HepG2 (cell line): ENCODE measurements around the gene HOXA5. TPM values are rescaled to one million over a fixed set of nuclear protein-coding genes. Genes with fewer than 3 reads are reported as not detected.

ENCODE experiments used
- ATAC-seq: fragments of 200-7000 bp; cut with Tn5 transposase; 3 replicates; pipeline ENCODE4 v1.9.1; 2020; ENCODE audit warnings: mild to moderate bottlenecking, moderate library complexity
- BruUV-seq: library from RNA; stranded (reverse); fragments of 400-500 nt; replicated peaks from 2 replicates; lab custom pipeline; 2021; lab: Mats Ljungman, UMichigan
- CTCF ChIA-PET: fragments of 300-600 bp; formaldehyde crosslinking; extraction: SDS; loops from one replicate; lab custom pipeline; 2021; ENCODE audit warnings: low total read pairs, inconsistent platforms, low intra/inter-chr PET ratio; lab: Yijun Ruan, JAX
- POLR2A ChIA-PET: fragments of 350-600 bp; sonication (Branson Sonifier 250); formaldehyde crosslinking; loops from one replicate; lab custom pipeline; 2020; ENCODE audit warnings: antibody characterized with exemption, inconsistent platforms; lab: Yijun Ruan, JAX
- DNase-seq: peaks from one replicate; pipeline ENCODE4 v3.0.0-alpha.2; 2015; ENCODE audit warnings: low spot score
- FAIRE-seq: peaks from 3 replicates; lab custom pipeline; 2011; peaks lifted over from hg19 to GRCh38; lab: Jason Lieb, UNC
- H2AFZ ChIP-seq: one replicate; pipeline ENCODE4 v1.6.1; 2011; ENCODE audit warnings: low read length, inconsistent platforms
- H3K27ac ChIP-seq: fragments of 300-600 bp; 3 replicates; pipeline ENCODE4 v1.8.0; 2011; ENCODE audit warnings: mixed run types, mild to moderate bottlenecking, mixed read lengths, low read length, inconsistent platforms; ENCODE audit not compliant: insufficient read depth; ENCODE audit errors: extremely low read length
- H3K27me3 ChIP-seq, 2 experiments: fragments of 200-600 bp in 1 of 2; 2 replicates in 1 of 2; 3 replicates in 1 of 2; pipeline versions ENCODE4 v1.6.0 to v1.8.0; 2011; ENCODE audit warnings: low read length in 2 of 2, mild to moderate bottlenecking in 2 of 2, moderate library complexity in 2 of 2, inconsistent platforms in 1 of 2; ENCODE audit not compliant: insufficient read depth in 2 of 2, control insufficient read depth in 1 of 2
- H3K36me3 ChIP-seq, 2 experiments: fragments of 200-600 bp in 1 of 2; replicated peaks in 1 of 2; 2 replicates in 1 of 2; 3 replicates in 1 of 2; pipeline versions ENCODE4 v1.5.1 to v1.8.0; 2011; ENCODE audit warnings: low read length in 2 of 2, inconsistent platforms in 1 of 2; ENCODE audit not compliant: insufficient read depth in 2 of 2, control insufficient read depth in 1 of 2
- H3K4me1 ChIP-seq: 2 replicates; pipeline ENCODE4 v1.5.1; 2012; ENCODE audit warnings: low read length, inconsistent platforms; ENCODE audit not compliant: insufficient read depth
- H3K4me2 ChIP-seq: 2 replicates; pipeline ENCODE4 v1.6.0; 2011; ENCODE audit warnings: low read depth, low read length, inconsistent platforms
- H3K4me3 ChIP-seq, 3 experiments: fragments of 200-600 bp in 1 of 3; sonication (generic), shearing (Covaris generic) in 1 of 3; replicated peaks in 1 of 3; 2 replicates each; pipeline ENCODE4 v1.5.1; 2011 to 2016; ENCODE audit warnings: low read length in 3 of 3, inconsistent platforms in 2 of 3, low read depth in 2 of 3, mild to moderate bottlenecking in 2 of 3, control low read depth in 1 of 3, mixed read lengths in 1 of 3; ENCODE audit not compliant: insufficient read depth in 1 of 3
- H3K79me2 ChIP-seq: one replicate; pipeline ENCODE4 v1.6.1; 2011; ENCODE audit warnings: low read length, inconsistent platforms; ENCODE audit not compliant: insufficient read depth
- H3K9ac ChIP-seq: 2 replicates; pipeline ENCODE4 v1.6.0; 2011; ENCODE audit warnings: mild to moderate bottlenecking, low read depth, low read length, inconsistent platforms; ENCODE audit not compliant: insufficient read depth
- H3K9me3 ChIP-seq: 2 replicates; pipeline ENCODE4 v1.5.1; 2012; ENCODE audit warnings: mild to moderate bottlenecking, low read length
- H4K20me1 ChIP-seq: 2 replicates; pipeline ENCODE4 v1.6.0; 2011; ENCODE audit warnings: inconsistent platforms, mild to moderate bottlenecking, low read length, moderate library complexity; ENCODE audit not compliant: insufficient read depth
- ETV5 ChIP-seq: IDR thresholded peaks from 2 replicates; pipeline ENCODE4 v1.6.1; 2018; ENCODE audit warnings: missing biosample characterization, missing genetic modification reagents, inconsistent platforms, borderline replicate concordance
- HNF4A ChIP-seq: sonication (generic); formaldehyde crosslinking; IDR thresholded peaks from 2 replicates; pipeline ENCODE4 v1.4.0; 2020; ENCODE audit warnings: missing genetic modification reagents
- KAT8 ChIP-seq: IDR thresholded peaks from 2 replicates; pipeline ENCODE4 v1.6.1; 2016; ENCODE audit warnings: missing genetic modification reagents, missing compliant biosample characterization
- SNAPC2 ChIP-seq: sonication (generic); formaldehyde crosslinking; IDR thresholded peaks from 2 replicates; pipeline ENCODE4 v1.8.1; 2022; ENCODE audit warnings: mild to moderate bottlenecking, missing genetic modification reagents
- TCF12 ChIP-seq, 2 experiments: fragments of 450-650 bp in 1 of 2; sonication (generic) in 1 of 2; formaldehyde crosslinking in 1 of 2; IDR thresholded peaks; 2 replicates each; pipeline versions ENCODE4 v1.6.1 to v1.8.0; 2017 to 2022; ENCODE audit warnings: antibody characterized with exemption in 1 of 2, mild to moderate bottlenecking in 1 of 2, missing genetic modification reagents in 1 of 2, moderate library complexity in 1 of 2
- ZNF607 ChIP-seq: sonication (generic); formaldehyde crosslinking; IDR thresholded peaks from 2 replicates; pipeline ENCODE4 v1.5.1; 2020; ENCODE audit warnings: missing genetic modification reagents, mild to moderate bottlenecking, borderline replicate concordance
- WGBS: methylation state at CpG from one replicate; pipeline ENCODE4 v1.1.6; 2017; ENCODE audit warnings: low lambda C conversion rate; 5-methylcytosine and 5-hydroxymethylcytosine counted together
- in situ Hi-C: cut with HindIII; loops from 2 replicates; pipeline ENCODE4 v1.10.0; 2017; ENCODE audit warnings: low pct_unique_long_range_greater_than_20kb; ENCODE audit not compliant: extremely low pct_ligation_motif_present
- intact Hi-C: fragments of 100-400 bp; cut with micrococcal nuclease; formaldehyde crosslinking; loops from one replicate; pipeline ENCODE4 v1.10.0; 2022; ENCODE audit not compliant: unreplicated experiment
- polyA plus RNA-seq, 8 experiments: library from polyadenylated mRNA; depleted of rRNA in 3 of 8; stranded (reverse) in 7 of 8; unstranded in 1 of 8; fragments of >200 nt; fragmentation: Illumina TruSeq in 4 of 8; extraction: Trizol in 4 of 8; gene quantifications; 2 replicates each; pipeline versions ENCODE4 v1.2.1 to v1.2.3, GENCODE V29; 2011 to 2016; ENCODE audit warnings: low read depth in 4 of 8, missing spikeins in 1 of 8, mixed read lengths in 1 of 8; ENCODE audit not compliant: insufficient read depth in 1 of 8
- total RNA-seq, 5 experiments: library from RNA; depleted of rRNA; stranded (reverse); fragments of >200 nt; fragmentation: Illumina TruSeq; extraction: Trizol; gene quantifications; 2 replicates each; pipeline ENCODE4 v1.2.3, GENCODE V29; 2016; ENCODE audit warnings: low read depth in 1 of 5
- TF ChIP-seq, protein P1 (sequence below): sonication (generic); formaldehyde crosslinking; IDR thresholded peaks from 2 replicates; pipeline ENCODE4 v1.4.0; 2020; ENCODE audit warnings: missing genetic modification reagents
- TF ChIP-seq, protein P2 (sequence below): sonication (generic); formaldehyde crosslinking; conservative IDR thresholded peaks from 2 replicates; pipeline ENCODE4 v1.4.0; 2020; ENCODE audit warnings: mild to moderate bottlenecking, missing genetic modification reagents, moderate library complexity
- TF ChIP-seq, protein P3 (sequence below): sonication (generic); formaldehyde crosslinking; IDR thresholded peaks from 2 replicates; pipeline ENCODE4 v1.5.1; 2020; ENCODE audit warnings: missing genetic modification reagents, mild to moderate bottlenecking, borderline replicate concordance

HOXA5 gene
- total and polyA plus RNA-seq, 2 of the 13 experiments (the other 11 are each of a cell fraction or from before 2014, with no cell fraction given) = 3.2 to 3.6 TPM

DNA sequence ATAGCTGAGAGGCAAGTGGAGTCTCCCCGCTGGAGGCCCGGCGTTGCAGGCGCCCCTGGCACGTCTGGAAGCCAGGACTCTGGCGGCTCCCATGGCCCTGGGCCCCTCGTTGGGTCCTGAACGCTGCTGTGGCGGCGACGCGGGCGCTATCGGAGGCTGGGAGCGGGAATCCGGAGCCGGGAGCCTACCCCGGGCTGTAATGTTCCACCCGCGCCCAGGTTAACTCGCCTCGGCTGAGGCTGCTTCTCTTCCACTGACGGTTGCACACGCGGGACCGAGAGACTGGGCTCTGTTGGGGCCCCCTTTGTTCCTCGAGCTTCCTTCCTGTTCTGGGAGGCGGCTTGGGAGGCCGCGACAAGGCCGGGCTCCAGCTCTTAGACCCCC lies 1.3 kb upstream of the HOXA5 start:
- intact Hi-C loops (loop anchor here (5.0 kb wide), 1 partner anchor 767 kb away; no protein-coding TSS in a partner anchor), in situ Hi-C loops (no loop called here)
- no TSS peak for BruUV-seq
- Histone ChIP-seq H2AFZ (no peak overlapping the region), H3K4me1 (peaks cover 27% of the 10 kb centered on the region), H3K9ac (no peak overlapping the region), H3K9me3 (no peaks in the 10 kb centered on the region), H3K27ac (no peak overlapping the region), H3K4me3 (no peak overlapping the region), H3K4me2 (no peak overlapping the region), H3K36me3 (no peaks in the 10 kb centered on the region; a peak in 2 of 5 replicates), H3K27me3 (no peaks in the 10 kb centered on the region), H4K20me1 (no peaks in the 10 kb centered on the region), H3K79me2 (peaks cover 5% of the 10 kb centered on the region)
- ChIA-PET POLR2A (no interaction called here), CTCF (interaction anchor here (1.6 to 1.8 kb wide), 2 partner anchors 291 to 301 kb away, joined by 4 to 14 read pairs; no protein-coding TSS in a partner anchor)
- FAIRE-seq (no peak), ATAC-seq (no peak), DNase-seq (no peak)
- 96% methylated on average over 23 of the region's 31 CpGs for WGBS
- TF ChIP-seq, protein P1, sequence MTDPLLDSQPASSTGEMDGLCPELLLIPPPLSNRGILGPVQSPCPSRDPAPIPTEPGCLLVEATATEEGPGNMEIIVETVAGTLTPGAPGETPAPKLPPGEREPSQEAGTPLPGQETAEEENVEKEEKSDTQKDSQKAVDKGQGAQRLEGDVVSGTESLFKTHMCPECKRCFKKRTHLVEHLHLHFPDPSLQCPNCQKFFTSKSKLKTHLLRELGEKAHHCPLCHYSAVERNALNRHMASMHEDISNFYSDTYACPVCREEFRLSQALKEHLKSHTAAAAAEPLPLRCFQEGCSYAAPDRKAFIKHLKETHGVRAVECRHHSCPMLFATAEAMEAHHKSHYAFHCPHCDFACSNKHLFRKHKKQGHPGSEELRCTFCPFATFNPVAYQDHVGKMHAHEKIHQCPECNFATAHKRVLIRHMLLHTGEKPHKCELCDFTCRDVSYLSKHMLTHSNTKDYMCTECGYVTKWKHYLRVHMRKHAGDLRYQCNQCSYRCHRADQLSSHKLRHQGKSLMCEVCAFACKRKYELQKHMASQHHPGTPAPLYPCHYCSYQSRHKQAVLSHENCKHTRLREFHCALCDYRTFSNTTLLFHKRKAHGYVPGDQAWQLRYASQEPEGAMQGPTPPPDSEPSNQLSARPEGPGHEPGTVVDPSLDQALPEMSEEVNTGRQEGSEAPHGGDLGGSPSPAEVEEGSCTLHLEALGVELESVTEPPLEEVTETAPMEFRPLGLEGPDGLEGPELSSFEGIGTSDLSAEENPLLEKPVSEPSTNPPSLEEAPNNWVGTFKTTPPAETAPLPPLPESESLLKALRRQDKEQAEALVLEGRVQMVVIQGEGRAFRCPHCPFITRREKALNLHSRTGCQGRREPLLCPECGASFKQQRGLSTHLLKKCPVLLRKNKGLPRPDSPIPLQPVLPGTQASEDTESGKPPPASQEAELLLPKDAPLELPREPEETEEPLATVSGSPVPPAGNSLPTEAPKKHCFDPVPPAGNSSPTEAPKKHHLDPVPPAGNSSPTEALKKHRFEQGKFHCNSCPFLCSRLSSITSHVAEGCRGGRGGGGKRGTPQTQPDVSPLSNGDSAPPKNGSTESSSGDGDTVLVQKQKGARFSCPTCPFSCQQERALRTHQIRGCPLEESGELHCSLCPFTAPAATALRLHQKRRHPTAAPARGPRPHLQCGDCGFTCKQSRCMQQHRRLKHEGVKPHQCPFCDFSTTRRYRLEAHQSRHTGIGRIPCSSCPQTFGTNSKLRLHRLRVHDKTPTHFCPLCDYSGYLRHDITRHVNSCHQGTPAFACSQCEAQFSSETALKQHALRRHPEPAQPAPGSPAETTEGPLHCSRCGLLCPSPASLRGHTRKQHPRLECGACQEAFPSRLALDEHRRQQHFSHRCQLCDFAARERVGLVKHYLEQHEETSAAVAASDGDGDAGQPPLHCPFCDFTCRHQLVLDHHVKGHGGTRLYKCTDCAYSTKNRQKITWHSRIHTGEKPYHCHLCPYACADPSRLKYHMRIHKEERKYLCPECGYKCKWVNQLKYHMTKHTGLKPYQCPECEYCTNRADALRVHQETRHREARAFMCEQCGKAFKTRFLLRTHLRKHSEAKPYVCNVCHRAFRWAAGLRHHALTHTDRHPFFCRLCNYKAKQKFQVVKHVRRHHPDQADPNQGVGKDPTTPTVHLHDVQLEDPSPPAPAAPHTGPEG (CRISPR knock-in tag) = no peak
- TF ChIP-seq, protein P2, sequence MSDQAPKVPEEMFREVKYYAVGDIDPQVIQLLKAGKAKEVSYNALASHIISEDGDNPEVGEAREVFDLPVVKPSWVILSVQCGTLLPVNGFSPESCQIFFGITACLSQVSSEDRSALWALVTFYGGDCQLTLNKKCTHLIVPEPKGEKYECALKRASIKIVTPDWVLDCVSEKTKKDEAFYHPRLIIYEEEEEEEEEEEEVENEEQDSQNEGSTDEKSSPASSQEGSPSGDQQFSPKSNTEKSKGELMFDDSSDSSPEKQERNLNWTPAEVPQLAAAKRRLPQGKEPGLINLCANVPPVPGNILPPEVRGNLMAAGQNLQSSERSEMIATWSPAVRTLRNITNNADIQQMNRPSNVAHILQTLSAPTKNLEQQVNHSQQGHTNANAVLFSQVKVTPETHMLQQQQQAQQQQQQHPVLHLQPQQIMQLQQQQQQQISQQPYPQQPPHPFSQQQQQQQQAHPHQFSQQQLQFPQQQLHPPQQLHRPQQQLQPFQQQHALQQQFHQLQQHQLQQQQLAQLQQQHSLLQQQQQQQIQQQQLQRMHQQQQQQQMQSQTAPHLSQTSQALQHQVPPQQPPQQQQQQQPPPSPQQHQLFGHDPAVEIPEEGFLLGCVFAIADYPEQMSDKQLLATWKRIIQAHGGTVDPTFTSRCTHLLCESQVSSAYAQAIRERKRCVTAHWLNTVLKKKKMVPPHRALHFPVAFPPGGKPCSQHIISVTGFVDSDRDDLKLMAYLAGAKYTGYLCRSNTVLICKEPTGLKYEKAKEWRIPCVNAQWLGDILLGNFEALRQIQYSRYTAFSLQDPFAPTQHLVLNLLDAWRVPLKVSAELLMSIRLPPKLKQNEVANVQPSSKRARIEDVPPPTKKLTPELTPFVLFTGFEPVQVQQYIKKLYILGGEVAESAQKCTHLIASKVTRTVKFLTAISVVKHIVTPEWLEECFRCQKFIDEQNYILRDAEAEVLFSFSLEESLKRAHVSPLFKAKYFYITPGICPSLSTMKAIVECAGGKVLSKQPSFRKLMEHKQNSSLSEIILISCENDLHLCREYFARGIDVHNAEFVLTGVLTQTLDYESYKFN (CRISPR knock-in tag) = no peak
- TF ChIP-seq TCF12 (IDR thresholded peaks at IDR 0.05) (no peak), TCF12 (CRISPR knock-in tag; IDR thresholded peaks at IDR 0.05) (no peak), KAT8 (CRISPR knock-in tag) (no peak), ZNF607 (no peak), SNAPC2 (CRISPR knock-in tag) (no peak), HNF4A (no peak), ETV5 (CRISPR knock-in tag) (no peak)
- TF ChIP-seq, protein P3, sequence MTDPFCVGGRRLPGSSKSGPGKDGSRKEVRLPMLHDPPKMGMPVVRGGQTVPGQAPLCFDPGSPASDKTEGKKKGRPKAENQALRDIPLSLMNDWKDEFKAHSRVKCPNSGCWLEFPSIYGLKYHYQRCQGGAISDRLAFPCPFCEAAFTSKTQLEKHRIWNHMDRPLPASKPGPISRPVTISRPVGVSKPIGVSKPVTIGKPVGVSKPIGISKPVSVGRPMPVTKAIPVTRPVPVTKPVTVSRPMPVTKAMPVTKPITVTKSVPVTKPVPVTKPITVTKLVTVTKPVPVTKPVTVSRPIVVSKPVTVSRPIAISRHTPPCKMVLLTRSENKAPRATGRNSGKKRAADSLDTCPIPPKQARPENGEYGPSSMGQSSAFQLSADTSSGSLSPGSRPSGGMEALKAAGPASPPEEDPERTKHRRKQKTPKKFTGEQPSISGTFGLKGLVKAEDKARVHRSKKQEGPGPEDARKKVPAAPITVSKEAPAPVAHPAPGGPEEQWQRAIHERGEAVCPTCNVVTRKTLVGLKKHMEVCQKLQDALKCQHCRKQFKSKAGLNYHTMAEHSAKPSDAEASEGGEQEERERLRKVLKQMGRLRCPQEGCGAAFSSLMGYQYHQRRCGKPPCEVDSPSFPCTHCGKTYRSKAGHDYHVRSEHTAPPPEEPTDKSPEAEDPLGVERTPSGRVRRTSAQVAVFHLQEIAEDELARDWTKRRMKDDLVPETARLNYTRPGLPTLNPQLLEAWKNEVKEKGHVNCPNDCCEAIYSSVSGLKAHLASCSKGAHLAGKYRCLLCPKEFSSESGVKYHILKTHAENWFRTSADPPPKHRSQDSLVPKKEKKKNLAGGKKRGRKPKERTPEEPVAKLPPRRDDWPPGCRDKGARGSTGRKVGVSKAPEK (CRISPR knock-in tag) = no peak
